Heart left ventricle (tissue), 13 donors: Measurements from ENCODE around the gene ADRB1.

Experiments used
- POLR2A ChIP-seq, 2 donors: fragments of 450-650 bp; IDR thresholded peaks; one replicate each; pipeline ENCODE4 v1.6.1; 2017; ENCODE audit warnings: antibody characterized with exemption in 2 of 2, mild to moderate bottlenecking in 2 of 2, moderate library complexity in 2 of 2
- TF ChIP-seq, protein P1 (sequence below), 12 donors: fragments of 200-600 bp; sonication (generic) in 4 of 12; IDR thresholded peaks; one replicate each; pipeline versions ENCODE4 v1.5.0 to v1.8.0; 2018 to 2022; ENCODE audit warnings: antibody characterized with exemption in 12 of 12, mild to moderate bottlenecking in 5 of 12
- donor health status: ischemic (EF 13 %, LVEDD 7.1; RV severe dilation, severe dysfunction).
- donor health status: DM: no; HTN: yes; CAD: no.
- donor health status: DM: no; HTN: no; CAD: no.
- donor health status: ischemic (EF 25% LVEDD 6.9; RV normal size, moderate dysfunction).
- donor health status: ischemic (EF 25% LVEDD 5.7; RV mildly dilated, moderate dysfunction).
- donor health status: ischemic (EF 35%, LVEDD 5.7; RV mildly dilated, moderate dysfunction).
- donor health status: nonischemic (EF 11% LVEDD 7.7; RV severe dilation, severe dysfunction).
- donor health status: DM: yes; HTN: yes; CAD: no.
- donor health status: PGD.
- donor health status: ischemic (EF 29% LVEDD 5.4; RV normal size, mild dysfunction).
- donor health status: nonischemic (EF 23%, LVEDD 6.1; RV moderate dilation, normal function).

DNA sequence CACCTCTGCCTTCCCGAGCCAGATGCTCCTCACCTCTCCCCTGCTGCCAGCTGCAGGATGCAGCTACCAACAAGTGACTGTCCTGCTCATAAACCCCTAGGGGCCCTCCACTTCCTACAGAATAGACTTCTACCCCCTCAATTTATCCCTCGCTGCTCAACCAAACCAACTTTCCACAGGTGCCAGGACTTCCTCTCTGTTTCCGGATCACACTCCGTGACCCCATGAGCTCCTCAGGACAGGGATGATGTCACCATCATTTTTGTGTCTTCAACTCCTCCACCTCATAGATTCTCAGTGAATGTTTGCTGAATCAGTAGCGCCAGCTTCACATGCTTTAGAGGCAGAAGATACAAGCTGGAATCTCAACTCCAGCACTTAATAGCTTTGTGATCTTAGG, 25.8 kb upstream of the ADRB1 start:
- TF ChIP-seq, protein P1, sequence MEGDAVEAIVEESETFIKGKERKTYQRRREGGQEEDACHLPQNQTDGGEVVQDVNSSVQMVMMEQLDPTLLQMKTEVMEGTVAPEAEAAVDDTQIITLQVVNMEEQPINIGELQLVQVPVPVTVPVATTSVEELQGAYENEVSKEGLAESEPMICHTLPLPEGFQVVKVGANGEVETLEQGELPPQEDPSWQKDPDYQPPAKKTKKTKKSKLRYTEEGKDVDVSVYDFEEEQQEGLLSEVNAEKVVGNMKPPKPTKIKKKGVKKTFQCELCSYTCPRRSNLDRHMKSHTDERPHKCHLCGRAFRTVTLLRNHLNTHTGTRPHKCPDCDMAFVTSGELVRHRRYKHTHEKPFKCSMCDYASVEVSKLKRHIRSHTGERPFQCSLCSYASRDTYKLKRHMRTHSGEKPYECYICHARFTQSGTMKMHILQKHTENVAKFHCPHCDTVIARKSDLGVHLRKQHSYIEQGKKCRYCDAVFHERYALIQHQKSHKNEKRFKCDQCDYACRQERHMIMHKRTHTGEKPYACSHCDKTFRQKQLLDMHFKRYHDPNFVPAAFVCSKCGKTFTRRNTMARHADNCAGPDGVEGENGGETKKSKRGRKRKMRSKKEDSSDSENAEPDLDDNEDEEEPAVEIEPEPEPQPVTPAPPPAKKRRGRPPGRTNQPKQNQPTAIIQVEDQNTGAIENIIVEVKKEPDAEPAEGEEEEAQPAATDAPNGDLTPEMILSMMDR (IDR thresholded peaks at IDR 0.05): no peak
- TF ChIP-seq POLR2A (IDR thresholded peaks at IDR 0.05): no peak
